HepG2 (cell line): Measurements from ENCODE around the gene ANKRD13D. TPM values are rescaled to one million over a fixed set of nuclear protein-coding genes. Genes with fewer than 3 reads are reported as not detected.

Experiments used
- RBM22 ChIP-seq: fragments of 200-400 bp; formaldehyde crosslinking; optimal IDR thresholded peaks from 2 replicates; pipeline ENCODE3; 2017; ENCODE audit warnings: mild to moderate bottlenecking, low read length, moderate library complexity
- XRCC5 ChIP-seq: fragments of 200-400 bp; formaldehyde crosslinking; optimal IDR thresholded peaks from 2 replicates; pipeline ENCODE3; 2017; ENCODE audit warnings: mild to moderate bottlenecking, low read length
- ZBTB33 ChIP-seq: sonication (generic); formaldehyde crosslinking; IDR thresholded peaks from 2 replicates; pipeline ENCODE4 v1.4.0; 2020; ENCODE audit warnings: missing genetic modification reagents
- ZBTB34 ChIP-seq: sonication (generic); formaldehyde crosslinking; IDR thresholded peaks from 2 replicates; pipeline ENCODE4 v1.8.0; 2022; ENCODE audit warnings: mild to moderate bottlenecking, missing genetic modification reagents
- ZBTB38 ChIP-seq: sonication (generic); formaldehyde crosslinking; IDR thresholded peaks from 2 replicates; pipeline ENCODE4 v1.5.1; 2020; ENCODE audit warnings: mild to moderate bottlenecking, missing genetic modification reagents
- ZNF75D ChIP-seq: sonication (generic); formaldehyde crosslinking; IDR thresholded peaks from 2 replicates; pipeline ENCODE4 v1.8.1; 2023; ENCODE audit warnings: missing genetic modification reagents, mild to moderate bottlenecking, borderline replicate concordance
- polyA plus RNA-seq, 8 experiments: library from polyadenylated mRNA; depleted of rRNA in 3 of 8; stranded (reverse) in 7 of 8; unstranded in 1 of 8; fragments of >200 nt; fragmentation: Illumina TruSeq in 4 of 8; extraction: Trizol in 4 of 8; gene quantifications; 2 replicates each; pipeline versions ENCODE4 v1.2.1 to v1.2.3, GENCODE V29; 2011 to 2016; ENCODE audit warnings: low read depth in 4 of 8, missing spikeins in 1 of 8, mixed read lengths in 1 of 8; ENCODE audit not compliant: insufficient read depth in 1 of 8
- total RNA-seq, 5 experiments: library from RNA; depleted of rRNA; stranded (reverse); fragments of >200 nt; fragmentation: Illumina TruSeq; extraction: Trizol; gene quantifications; 2 replicates each; pipeline ENCODE4 v1.2.3, GENCODE V29; 2016; ENCODE audit warnings: low read depth in 1 of 5
- TF ChIP-seq, protein P1 (sequence below): sonication (generic); formaldehyde crosslinking; IDR thresholded peaks from 2 replicates; pipeline ENCODE4 v1.5.1; 2020; ENCODE audit warnings: missing genetic modification reagents, mild to moderate bottlenecking, borderline replicate concordance

The ANKRD13D gene
- total and polyA plus RNA-seq, 2 of the 13 experiments (the other 11 are each of a cell fraction or from before 2014, with no cell fraction given), result 18.6 to 27.3 TPM

- TF ChIP-seq, protein P1, sequence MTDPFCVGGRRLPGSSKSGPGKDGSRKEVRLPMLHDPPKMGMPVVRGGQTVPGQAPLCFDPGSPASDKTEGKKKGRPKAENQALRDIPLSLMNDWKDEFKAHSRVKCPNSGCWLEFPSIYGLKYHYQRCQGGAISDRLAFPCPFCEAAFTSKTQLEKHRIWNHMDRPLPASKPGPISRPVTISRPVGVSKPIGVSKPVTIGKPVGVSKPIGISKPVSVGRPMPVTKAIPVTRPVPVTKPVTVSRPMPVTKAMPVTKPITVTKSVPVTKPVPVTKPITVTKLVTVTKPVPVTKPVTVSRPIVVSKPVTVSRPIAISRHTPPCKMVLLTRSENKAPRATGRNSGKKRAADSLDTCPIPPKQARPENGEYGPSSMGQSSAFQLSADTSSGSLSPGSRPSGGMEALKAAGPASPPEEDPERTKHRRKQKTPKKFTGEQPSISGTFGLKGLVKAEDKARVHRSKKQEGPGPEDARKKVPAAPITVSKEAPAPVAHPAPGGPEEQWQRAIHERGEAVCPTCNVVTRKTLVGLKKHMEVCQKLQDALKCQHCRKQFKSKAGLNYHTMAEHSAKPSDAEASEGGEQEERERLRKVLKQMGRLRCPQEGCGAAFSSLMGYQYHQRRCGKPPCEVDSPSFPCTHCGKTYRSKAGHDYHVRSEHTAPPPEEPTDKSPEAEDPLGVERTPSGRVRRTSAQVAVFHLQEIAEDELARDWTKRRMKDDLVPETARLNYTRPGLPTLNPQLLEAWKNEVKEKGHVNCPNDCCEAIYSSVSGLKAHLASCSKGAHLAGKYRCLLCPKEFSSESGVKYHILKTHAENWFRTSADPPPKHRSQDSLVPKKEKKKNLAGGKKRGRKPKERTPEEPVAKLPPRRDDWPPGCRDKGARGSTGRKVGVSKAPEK (CRISPR knock-in tag), result no peak
- TF ChIP-seq ZBTB38 (CRISPR knock-in tag) (peak; percentile 62; the same call in 1 of the 2 replicates), ZBTB34 (no peak), XRCC5 (peak; percentile 33), RBM22 (peak; percentile 33), ZBTB33 (CRISPR knock-in tag) (peak; percentile 42; the same call in 1 of the 2 replicates), ZNF75D (CRISPR knock-in tag) (no peak)
These were observed 36.3 kb upstream of the ANKRD13D start (continued) for GRCh38 chr11:67252831-67253239.
